Measurements from ENCODE around the gene PSORS1C2.

- TF ChIP-seq EZH2 (IDR thresholded peaks at IDR 0.05; ENCODE audit: insufficient read depth, poor library complexity, severe bottlenecking), result no peak
- no peak for TF ChIP-seq EZH2phosphoT487 (IDR thresholded peaks at IDR 0.05; ENCODE audit: insufficient read depth, low read depth)
Measured at GRCh38 chr6:31122791-31123706, 15.8 kb downstream of the PSORS1C2 start.

Data from GM23248 (cell line).